GM23338 (cell line): ENCODE results near the gene MKLN1.

Experiments used
- EZH2 ChIP-seq: fragments of 200-600 bp; sonication (generic); IDR thresholded peaks from one replicate; pipeline ENCODE4 v1.8.0; 2017; ENCODE audit warnings: antibody characterized with exemption, mild to moderate bottlenecking, low read depth; ENCODE audit not compliant: unreplicated experiment
- EZH2phosphoT487 ChIP-seq: fragments of 200-600 bp; sonication (generic); IDR thresholded peaks from one replicate; pipeline ENCODE4 v1.8.1; 2018; ENCODE audit warnings: antibody characterized with exemption; ENCODE audit not compliant: unreplicated experiment
- NANOG ChIP-seq: IDR thresholded peaks from 2 replicates; pipeline ENCODE4 v1.6.1; 2016; ENCODE audit warnings: antibody characterized with exemption, borderline replicate concordance
- POLR2AphosphoS5 ChIP-seq: IDR thresholded peaks from 2 replicates; pipeline ENCODE4 v1.6.1; 2016; ENCODE audit warnings: antibody characterized with exemption, low read depth
- STAT1 ChIP-seq: IDR thresholded peaks from one replicate; pipeline ENCODE4 v1.6.1; 2016; ENCODE audit warnings: antibody characterized with exemption; ENCODE audit not compliant: unreplicated experiment
- TF ChIP-seq, protein P1 (sequence below), 2 experiments: fragments of 200-600 bp in 1 of 2; sonication (generic) in 1 of 2; conservative IDR thresholded peaks; 2 replicates each; pipeline versions ENCODE4 v1.5.1 to v1.6.1; 2016 to 2017; ENCODE audit warnings: antibody characterized with exemption in 2 of 2, low read depth in 2 of 2, mild to moderate bottlenecking in 2 of 2, moderate library complexity in 1 of 2
- TF ChIP-seq, protein P2 (sequence below): IDR thresholded peaks from one replicate; pipeline ENCODE4 v1.6.1; 2018; ENCODE audit warnings: antibody characterized with exemption; ENCODE audit not compliant: unreplicated experiment

DNA sequence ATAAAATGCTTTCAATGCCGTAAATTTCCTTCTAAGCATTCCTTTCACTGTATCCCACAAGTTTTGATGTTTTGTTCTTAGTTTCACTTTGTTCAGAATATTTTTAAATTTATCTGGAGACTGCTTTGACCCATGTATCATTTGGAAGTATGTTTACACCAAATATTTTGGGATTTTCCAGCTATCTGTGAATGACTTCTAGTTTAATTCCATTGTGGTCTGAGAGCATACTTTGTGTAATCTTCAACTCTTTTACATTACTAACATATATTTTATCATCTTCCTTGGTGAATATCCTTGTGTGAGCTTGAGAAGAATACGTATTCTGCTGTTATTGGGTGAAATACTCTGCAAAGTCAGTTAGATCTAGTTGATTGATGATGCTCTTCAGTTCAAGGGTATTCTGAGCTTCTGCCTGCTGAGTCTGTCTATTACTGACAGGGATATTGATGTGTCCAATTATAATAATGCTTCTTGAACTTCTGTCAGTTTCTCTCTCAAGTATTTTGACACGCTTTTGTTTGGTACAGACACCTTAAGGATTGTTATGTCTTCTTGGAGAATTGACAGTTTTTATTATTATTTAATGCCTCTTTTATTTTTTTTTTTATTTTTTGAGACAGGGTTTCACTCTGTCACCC is 31.6 kb downstream of the MKLN1 start:
- TF ChIP-seq, protein P1, sequence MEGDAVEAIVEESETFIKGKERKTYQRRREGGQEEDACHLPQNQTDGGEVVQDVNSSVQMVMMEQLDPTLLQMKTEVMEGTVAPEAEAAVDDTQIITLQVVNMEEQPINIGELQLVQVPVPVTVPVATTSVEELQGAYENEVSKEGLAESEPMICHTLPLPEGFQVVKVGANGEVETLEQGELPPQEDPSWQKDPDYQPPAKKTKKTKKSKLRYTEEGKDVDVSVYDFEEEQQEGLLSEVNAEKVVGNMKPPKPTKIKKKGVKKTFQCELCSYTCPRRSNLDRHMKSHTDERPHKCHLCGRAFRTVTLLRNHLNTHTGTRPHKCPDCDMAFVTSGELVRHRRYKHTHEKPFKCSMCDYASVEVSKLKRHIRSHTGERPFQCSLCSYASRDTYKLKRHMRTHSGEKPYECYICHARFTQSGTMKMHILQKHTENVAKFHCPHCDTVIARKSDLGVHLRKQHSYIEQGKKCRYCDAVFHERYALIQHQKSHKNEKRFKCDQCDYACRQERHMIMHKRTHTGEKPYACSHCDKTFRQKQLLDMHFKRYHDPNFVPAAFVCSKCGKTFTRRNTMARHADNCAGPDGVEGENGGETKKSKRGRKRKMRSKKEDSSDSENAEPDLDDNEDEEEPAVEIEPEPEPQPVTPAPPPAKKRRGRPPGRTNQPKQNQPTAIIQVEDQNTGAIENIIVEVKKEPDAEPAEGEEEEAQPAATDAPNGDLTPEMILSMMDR (conservative IDR thresholded peaks at IDR 0.05; ENCODE audit: low read depth in 2 of 2) = no peak
- TF ChIP-seq POLR2AphosphoS5 (no peak), EZH2phosphoT487 (no peak), EZH2 (no peak), NANOG (no peak), STAT1 (no peak)
- TF ChIP-seq, protein P2, sequence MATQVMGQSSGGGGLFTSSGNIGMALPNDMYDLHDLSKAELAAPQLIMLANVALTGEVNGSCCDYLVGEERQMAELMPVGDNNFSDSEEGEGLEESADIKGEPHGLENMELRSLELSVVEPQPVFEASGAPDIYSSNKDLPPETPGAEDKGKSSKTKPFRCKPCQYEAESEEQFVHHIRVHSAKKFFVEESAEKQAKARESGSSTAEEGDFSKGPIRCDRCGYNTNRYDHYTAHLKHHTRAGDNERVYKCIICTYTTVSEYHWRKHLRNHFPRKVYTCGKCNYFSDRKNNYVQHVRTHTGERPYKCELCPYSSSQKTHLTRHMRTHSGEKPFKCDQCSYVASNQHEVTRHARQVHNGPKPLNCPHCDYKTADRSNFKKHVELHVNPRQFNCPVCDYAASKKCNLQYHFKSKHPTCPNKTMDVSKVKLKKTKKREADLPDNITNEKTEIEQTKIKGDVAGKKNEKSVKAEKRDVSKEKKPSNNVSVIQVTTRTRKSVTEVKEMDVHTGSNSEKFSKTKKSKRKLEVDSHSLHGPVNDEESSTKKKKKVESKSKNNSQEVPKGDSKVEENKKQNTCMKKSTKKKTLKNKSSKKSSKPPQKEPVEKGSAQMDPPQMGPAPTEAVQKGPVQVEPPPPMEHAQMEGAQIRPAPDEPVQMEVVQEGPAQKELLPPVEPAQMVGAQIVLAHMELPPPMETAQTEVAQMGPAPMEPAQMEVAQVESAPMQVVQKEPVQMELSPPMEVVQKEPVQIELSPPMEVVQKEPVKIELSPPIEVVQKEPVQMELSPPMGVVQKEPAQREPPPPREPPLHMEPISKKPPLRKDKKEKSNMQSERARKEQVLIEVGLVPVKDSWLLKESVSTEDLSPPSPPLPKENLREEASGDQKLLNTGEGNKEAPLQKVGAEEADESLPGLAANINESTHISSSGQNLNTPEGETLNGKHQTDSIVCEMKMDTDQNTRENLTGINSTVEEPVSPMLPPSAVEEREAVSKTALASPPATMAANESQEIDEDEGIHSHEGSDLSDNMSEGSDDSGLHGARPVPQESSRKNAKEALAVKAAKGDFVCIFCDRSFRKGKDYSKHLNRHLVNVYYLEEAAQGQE = no peak
